Stimulated activated CD4-positive, alpha-beta T cell treated with anti-CD3 and anti-CD28 coated beads, Interleukin-4, amount 100 ng/mL, for 1 hour (primary cell): Measurements from ENCODE around the gene MACF1.

ENCODE experiments used
- DNase-seq: peaks from one replicate; pipeline ENCODE4 v3.0.0-alpha.2; 2020

Gene MACF1

DNA sequence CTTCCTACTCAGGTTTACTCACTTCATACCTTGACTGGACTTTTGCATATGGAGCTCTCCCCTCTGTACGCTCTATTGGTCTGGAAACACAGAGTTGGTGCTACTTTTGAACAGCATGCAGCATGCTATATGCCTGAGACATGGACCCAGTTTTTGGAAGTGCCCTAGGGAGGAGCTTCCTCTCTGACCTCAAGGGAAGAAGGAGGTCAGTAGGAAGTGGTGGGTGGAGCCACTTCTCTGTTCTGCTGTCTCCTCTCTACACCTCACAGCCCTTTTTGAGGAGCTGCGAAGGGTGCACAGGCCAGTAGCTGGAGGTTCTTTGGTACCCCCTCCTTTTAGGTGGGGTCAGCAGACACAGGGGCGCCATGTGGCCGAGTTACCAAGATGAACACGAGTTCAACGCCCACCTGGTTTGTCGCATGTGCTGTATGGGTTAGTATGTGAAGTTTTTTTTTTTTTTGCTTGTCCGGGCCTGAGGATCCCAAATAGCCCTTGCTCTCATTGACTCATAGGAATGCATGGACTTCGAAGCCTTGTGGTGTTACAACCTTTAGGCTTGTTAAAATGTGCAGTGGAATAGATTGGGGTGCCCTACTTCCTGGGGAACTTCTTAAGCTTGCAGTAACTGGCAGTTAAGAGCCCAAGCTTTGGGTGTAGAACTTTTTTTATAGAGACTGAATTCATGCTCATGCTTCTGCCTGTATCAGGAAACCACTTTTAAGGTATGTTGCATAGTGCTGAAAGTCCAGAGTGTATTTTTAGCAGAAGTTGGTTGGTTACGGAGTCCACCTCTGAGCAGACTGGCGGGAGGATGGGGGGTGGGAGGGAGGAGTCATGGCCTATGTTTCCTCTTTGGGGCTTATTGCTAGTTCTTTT, 10.7 kb downstream of the MACF1 start:
- no peak for DNase-seq

DNA sequence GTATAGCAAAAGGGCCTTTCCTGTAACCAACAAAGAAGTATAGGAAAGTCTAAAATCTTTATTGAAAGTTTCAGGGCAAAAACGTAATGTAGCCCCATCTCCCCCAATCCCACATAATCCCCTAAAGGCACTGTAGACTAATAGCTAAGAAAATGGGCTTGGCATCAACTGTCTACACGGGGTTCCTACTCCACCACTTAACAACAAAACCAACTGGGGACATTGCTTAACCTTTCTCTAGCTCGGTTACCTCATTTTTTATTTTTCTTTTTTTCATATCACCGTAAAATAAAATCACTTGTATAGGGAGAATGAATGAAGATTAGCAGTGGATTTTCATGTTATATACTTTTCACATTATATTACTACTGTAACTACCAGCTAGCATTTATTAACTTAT, 12.3 kb downstream of the MACF1 start:
- no peak for DNase-seq

DNA sequence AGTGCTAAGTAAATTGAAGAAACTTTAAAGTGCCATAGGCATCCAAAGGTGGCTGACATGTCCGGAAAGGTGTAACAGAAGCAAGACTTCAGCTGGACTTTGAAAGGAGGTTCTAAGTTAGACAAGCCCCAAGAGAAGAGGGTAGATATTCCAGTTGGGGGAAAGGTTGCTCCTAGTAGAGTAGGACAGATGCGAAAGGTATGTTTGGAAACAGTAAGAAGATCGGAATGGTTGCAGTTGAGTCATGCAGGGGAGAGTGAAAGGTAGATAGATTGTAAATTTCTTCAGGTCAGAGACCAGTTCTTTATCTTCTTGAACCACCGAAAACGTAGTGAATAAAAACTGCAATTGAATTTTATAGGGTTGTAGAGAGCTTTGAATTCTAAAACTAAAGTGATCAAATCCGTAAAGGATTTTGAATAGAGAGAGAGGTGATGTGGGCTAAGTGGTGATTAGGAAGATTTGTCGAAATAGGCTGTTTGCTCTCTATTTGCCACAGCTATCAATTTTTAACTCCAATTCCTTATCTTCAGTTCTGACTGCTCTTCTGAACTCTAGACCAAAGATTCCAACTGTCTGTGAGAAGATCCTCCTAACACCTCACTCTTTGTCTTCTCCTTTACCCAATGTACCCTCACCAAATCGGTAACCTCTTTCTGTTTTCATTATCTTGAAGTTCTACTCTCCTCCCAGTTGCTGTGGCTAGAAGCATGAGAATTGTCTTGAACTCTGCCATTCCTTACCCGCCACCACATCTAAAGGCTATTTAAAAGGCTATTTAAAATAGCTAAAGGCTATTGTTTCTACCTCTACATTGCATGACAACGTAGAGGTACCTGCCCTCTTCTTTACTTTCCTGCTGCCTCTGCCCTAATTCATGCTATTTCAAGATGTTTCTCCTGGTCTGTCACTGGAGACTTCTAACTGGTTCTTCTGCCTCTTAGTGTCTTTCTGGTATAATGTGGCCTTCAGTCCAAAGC, 16.7 kb downstream of the MACF1 start:
- no peak for DNase-seq

DNA sequence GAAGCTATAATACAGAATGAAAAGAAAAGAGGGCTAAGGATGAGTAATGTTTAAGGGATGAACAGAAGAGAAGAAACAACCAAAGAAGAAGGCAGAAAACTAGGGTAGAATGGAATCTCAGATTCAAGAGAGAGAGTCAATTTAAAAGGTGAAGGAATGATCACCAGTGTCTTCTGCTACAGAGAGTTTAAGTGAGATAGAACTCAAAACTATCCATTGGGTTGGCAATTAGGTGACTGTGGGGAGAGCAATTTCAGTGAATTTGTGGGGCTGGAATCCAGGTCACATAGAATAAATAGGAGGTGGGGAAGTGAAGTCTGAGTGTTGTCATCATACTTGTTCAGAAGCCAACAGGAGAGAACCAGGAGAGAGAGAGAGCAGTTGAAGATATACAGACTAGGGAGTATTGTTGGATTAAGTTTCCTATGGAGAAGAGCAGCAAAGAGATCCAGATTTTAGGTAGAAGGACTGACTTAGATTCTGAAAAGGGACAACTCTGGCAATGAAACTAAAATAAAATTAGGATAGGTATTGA, 19.9 kb downstream of the MACF1 start:
- no peak for DNase-seq

DNA sequence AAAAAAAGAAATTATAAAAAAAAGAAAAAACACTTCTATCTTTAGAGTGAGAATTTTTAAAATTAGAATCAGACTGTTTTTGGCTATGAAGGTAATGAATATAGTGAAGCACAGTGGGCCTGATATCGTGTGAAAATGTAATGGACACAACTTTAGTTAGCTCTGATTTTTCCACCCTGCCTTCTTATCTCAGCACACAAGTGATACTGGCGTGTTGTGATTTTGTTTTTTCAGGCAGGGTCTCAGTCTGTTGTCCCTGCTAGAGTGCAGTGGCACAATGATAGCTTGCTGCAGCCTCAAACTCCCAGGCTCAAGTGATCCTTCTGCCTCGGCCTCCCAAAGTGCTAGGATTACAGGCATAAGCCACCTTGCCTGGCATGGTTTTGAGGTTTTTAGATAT, 22.3 kb downstream of the MACF1 start:
- DNase-seq, result no peak

DNA sequence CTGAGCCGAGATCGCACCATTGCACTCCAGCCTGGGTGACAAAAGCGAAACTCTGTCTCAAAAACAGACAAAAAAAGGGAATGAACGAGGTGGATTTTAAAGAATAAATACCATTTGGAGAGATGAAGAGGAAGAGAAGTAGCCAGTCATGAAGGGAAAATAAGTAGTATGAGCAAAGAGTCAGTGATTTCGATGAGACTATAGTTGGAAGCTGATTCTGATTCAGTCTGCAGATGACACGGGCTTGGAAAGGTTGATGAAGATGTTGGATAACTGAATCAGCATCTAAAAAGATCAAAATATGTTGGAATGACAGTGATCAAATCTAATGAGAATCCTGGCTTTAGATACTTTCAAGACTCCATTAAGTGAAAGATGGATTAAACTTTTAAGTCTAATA, 23.8 kb downstream of the MACF1 start:
- no peak for DNase-seq

DNA sequence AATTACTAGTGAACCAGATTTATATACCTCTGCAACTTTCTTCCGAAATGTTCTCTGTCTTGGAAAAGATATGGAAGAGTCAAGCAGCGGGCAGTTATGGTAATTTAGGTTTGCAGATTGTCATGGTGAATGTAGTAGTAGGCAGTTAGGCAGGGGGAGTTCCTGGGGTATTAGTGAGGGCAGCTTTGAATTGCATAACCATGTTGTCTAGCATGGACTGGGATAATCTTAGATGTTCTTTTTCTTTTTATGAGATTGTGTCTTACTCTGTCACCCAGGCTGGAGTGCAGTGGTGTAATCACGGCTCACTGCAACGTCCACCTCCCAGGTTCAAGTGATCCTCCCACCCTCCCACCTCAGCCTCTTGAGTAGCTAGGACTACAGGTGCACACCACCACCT, 25.0 kb downstream of the MACF1 start:
- DNase-seq, result no peak

DNA sequence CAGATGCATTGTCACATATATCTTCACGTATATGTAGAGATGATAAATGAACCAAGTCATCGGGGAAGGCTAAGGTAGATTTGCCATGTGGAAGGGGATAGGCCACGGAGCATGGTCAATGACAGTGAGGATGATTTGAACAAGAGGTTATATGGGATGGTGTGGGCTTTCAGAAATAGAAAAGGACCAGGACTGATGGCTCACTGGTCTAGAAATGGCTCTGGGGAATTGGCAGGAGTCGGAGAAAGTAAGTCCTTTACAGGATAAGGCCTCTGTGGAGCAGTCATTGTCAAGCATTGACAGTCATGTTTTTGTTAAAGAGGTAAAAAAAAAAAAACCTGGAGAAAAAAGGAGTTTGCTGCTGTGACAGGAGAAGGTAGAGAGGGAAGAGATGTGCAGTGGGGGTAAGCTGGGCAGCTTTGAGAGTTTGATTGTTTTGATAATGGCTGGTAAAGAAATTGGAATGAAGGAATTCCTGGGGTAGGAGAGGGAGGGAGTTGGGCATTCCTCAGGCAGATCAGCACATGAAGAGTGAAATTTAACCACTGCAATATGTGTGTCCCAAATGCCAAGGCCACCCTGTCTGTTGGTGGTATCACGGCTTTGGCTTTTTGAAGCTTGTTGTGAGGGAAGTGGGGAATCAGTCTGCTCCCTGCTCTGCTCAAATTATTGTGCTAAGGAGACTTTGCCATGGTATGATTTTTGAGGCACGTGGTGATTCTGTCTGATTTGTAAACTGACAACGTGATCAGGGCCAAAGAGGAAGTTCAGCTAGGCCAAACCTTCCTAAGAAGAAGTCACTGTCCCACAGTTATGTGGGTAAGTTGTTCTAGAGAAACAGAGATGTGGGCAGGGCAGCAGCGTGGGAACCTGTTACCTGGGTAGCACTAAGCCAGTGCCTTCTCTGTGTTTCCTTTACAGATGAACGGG, 26.0 kb downstream of the MACF1 start:
- peak; percentile 37 for DNase-seq

DNA sequence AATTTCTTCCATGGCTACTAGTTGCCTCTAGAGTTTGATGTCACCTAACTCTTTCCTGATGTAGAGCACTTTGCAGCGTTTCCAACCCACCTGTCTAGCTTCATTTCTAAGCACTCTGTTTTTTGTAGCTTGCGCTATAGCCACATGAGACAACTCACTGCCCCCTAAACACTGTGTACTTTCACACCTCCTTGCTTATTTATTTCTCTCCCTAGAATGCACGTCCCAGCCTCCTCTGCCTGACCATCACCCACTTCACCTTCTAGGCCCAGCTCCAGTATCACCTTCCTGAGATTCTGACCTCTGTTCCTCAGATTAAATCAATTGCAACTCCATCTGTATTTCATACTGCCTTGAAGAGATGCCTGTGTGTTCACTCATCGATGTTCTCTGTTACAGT, 32.5 kb downstream of the MACF1 start:
- DNase-seq, result no peak

DNA sequence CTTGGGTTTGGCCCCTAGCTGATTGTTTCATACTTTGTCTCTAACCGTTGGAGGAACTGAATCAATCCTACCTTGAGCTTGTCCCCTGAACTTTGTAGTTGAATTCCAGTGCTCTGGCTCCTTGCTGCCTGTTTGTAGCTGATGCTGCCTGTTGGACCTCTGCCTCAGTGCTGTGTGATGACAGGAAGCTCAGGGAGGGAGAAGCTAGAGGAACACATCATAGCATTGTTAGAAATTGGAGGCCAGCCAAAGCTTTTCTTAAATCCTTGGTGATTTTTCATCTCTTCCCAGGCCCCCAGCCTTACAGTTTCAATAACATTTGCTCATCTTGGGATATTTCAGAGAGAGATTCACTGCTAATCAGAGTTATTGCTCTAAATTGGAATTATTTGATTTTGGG, 34.0 kb downstream of the MACF1 start:
- no peak for DNase-seq

DNA sequence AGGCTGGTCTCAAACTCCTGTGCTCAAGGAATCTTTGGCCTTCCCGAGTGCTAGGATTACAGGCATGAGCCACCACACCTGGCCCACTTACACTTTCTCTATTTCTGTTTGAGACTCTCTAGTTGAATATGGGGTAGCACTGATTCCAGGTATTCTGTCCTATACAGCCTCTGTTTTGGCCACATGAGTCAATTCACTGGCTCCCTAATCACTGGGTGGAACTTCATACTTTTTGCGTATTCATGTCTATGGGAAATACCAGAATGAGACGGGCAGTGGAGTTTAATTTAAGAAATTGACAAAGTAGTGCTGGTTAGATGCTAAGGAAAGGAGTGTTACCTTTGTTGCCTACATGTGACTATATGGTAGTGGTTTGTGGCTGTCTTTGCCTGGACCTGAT, 35.5 kb downstream of the MACF1 start:
- DNase-seq, result no peak

DNA sequence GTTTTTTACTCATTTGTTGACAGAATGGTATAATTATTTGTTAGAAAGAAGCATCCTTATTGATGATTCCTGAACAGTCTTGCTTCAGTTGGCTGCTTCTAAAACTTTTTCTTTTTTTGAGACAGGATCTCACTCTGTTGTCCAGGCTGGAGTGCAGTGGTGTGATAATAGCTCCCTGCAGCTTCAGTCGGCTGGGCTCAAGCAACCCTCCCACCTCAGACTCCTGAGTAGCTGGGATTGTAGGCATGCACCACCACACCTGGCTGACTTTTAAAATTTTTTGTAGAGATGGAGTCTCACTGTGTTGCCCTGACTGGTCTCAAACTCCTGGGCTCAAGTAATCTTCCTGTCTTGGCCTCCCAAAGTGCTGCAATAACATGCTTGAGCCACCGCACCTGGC, 38.8 kb downstream of the MACF1 start:
- DNase-seq, result no peak

DNA sequence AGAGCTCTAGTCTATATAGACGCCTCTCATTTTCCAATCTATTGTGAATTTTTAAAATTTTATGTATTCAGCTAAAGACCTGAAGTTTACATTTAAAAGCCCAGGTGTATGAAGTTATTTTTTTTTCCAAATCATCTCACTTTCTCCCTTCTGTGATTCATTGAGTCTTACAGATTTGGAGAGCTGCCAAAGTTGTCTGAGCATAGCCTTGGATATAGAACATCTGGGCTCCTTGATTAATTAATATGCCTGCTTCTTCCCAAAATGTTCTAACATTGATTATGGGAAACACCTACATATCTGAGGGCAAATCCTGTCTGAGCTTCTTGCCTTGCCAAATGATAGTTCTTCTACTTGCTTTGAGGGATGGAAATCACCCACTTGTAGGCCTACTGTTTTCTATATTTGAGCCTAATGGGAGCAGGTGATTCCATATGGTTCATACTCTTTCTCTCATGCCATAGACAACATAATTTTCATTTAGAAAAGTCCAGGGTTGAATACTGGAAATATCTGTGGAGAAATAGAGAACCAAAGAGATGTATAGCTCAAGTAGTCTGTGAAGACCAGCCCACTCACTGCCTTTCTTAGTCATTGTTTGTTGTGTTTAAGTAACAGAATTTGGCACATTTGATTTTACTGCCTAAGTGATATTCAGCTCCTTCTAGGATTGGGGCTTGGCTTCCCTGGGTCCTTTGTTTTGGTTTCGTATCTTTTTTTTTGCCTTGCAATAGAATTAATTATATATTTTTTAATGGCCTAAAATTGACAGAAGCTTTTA, 46.2 kb downstream of the MACF1 start:
- no peak for DNase-seq

DNA sequence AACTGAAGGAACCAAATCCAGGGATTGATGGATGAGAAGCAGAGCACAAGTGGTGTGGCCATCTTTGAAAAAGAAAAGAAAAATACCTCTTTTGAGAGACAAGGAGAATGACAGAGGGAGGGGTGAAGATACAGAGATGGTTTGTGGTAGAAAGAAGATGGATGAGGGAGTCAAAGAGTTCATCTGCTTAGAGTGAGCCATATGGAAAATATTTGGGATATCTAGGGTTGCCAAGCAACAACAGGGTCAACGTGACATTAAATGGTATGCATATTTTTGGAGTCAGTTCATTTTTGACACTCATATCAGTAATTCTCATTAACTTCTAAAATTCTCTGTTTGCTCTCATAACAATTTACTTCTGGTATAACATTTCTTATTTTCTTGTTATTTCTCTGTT, 50.7 kb downstream of the MACF1 start:
- DNase-seq, result no peak

DNA sequence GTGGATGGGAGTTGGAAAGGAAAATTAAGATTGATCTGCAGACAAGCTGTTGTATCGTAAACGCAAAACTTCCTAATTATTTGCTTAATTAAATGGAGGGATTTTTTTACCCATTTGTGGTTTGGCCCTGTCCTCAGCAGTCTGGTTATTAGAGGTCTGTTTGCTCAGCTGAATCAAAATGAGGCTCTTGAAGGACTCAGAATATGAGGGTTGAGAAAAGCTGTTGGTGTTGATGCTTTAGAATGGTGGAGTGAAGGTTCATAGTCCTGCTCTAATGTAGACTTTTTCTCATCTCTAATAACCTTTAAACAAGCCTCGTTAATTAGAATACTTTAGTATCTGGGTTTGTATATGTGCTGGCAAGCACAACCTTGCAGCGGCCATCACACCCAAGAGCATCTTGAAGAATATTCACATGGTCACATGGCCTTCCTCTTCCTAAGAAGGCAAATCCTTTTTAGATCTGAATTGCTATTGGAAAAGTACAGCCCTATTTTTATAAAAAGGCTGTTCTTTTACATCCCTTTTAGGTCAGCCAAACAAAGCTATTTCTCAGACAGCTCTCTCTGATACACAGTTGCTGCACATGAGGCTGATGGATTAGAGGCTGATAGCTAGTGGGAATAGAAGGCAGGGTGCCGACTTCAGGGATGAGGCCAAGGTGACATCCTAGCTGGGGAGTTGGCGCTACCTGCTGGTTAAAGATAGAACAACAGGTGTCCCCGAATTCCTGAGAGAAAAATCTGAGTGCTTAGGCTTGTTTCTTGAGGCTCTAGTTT, 53.8 kb downstream of the MACF1 start:
- DNase-seq, result peak; percentile 56

DNA sequence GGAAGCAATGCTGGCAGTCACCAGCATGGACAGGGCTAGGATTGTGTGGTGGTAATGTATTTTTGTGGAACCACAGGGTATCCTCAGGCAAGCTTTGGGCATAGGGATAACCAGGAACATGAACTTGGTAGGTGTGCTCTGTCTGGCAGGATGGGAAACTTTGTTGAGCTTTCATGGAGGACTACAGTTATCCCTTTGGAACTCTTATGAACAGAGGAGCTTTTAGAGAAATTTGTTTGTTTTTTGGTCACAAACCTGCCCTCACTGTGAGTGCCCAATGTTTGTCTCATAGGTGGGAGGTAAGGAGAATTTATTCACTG, 54.4 kb downstream of the MACF1 start:
- no peak for DNase-seq

DNA sequence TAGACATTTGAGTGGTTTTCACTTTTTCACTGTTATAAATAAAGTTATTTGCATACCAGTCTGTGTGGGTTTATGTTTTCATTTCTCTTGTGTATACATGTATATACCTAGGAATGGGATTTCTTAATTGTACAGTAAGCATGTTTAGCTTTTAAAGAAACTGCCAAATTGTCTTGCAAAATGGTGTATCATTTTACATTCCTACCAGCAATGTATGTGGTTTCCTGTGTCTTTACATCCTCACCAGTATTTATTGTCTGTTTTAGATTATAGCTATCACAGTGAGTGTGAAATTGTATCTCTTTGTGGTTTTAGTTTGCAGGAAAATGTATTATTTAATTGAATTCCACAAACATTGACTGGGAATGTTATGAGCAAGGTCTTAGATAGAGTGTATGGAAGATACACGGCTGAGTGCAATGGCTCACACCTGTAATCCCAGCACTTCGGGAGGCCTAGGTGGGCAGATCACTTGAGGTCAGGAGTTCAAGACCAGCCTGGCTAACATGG, 57.3 kb downstream of the MACF1 start:
- no peak for DNase-seq

DNA sequence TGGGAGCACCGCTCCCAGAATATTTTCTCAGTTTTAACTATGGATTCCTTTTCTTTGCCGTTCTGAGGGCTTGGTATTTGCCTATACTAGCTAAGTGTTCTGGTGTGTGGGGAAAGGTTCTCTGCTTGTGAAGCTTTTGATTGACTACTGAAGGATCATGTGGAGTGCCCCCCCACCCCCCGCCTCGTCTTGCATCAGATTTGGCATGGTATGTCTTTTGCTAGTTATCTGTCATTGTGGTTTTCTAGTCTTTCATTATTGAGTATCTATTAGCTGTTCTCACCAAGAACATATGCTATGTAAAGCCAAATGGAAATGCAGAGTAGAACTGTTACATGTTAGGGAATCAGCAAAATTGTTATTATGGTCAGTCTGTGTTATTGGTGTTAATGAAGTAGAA, 58.3 kb downstream of the MACF1 start:
- peak; percentile 19 for DNase-seq

DNA sequence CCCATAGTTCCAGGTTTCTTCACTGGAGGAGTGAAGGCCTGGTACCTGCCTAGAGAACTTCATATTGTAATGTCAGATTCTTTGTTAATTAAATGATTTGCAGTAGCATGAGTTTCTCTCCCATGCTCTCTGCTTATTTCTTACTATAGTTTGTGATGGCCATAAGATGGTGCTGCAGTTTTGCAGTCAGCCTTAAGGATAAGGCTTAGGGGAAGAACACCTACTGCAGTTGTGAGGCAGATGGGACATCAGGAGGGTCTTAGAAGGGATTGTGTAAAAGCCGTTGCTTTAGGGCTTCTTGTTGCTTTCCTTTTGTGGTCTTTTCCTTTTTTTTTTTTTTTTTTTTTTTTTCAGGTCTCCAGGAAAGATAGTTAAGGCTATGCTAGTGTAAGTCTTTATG, 61.8 kb downstream of the MACF1 start:
- DNase-seq, result no peak

DNA sequence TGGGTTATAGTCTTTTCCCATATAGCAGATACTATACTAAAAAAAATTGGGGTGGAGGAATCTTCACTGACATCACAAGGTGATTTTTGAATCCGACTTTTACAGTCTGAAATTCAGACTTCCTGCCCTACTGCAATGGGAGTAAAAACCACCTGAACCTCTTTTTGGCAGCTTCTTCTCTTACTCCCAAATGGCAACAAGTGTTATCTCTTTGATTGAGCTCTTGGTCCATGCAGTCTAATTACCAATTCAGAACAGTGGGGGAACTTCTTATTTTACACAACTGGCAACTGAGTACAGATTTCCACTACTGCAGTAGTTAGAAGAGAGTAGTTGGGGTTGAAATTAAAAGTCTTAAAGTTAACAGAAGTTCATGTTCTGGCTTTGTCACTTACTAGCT, 62.3 kb downstream of the MACF1 start:
- no peak for DNase-seq

DNA sequence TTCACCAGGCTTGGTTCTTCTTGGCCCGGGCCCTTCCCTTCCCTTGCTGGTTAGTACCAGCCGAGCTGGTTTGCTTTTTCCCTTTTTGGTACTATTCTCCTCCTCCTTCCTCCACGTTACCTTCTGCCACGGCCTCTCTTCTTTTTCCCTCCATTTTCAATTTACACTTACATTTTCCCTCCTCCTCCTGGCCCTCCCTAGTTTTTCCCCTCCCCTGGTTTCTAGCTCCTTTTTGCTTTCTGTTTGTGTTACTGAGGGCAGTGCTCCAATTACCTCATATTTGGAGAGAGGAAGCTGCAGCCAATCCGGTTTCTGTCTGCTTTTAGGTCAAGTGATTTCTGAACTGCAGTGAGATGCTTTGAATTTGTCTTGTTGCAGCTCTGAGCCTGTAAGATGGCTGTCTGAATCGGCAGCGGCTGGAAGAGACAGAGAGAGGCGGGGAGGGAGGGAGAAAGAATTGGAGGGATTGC, 63.7 kb downstream of the MACF1 start:
- DNase-seq, result no peak
